Measurements from ENCODE around the gene GNPDA1.

- TF ChIP-seq CTCF (IDR thresholded peaks at IDR 0.05 in 4 of 5, conservative IDR thresholded peaks at IDR 0.05 in 1 of 5) (no peak), POLR2A (IDR thresholded peaks at IDR 0.05) (no peak)
These were observed 44.9 kb upstream of the GNPDA1 start for GRCh38 chr5:142057697-142058056.

All from gastrocnemius medialis (tissue), 4 donors.